ENCODE results near the gene VWC2. TPM values are rescaled to one million over a fixed set of nuclear protein-coding genes. Genes with fewer than 3 reads are reported as not detected.

VWC2 gene
- total RNA-seq (2014; rRNA removed; shearing (Covaris generic)) = not detected in 2 replicates
- polyA plus RNA-seq (2014; cell fraction: nucleus; rRNA removed) = not detected in 2 replicates

DNA sequence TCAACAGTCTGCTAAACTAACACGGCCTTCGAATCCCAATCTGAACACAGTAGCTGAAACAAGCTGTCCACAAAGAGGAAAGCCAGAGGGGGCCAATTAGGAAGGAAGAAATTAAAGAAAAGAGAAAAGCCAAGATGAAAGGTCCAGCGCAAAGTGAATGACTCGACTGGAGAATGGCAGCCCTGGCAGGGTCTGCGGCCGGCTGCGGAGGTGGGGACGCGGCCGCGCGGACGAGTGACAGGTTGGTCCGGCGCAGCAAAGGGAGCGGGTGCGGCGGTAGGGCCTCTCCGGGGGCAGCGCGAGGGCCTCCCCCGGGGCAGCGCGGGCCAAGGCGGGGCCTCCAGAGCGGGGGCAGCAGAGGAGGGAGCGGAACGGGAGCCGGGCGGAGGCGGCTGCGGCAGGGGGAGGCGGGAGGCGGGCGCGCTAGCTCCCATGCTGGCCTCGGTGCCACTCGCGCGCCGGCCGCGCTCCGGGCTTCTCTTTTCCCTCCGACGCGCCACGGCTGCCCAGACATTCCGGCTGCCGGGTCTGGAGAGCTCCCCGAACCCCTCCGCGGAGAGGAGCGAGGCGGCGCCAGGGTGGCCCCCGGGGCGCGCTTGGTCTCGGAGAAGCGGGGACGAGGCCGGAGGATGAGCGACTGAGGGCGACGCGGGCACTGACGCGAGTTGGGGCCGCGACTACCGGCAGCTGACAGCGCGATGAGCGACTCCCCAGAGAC, at the start of gene VWC2:
VWC2 (plus strand) TSS at position 421 of the 718 bp plus-strand sequence. CDS start 1,798 bp downstream, outside the sequence.
- DNase-seq (ENCODE audit: extremely low read depth, low read depth) = no peak

- DNase-seq (ENCODE audit: extremely low read depth, low read depth) = no peak
Observed at GRCh38 chr7:49724071-49724470, 49.4 kb upstream of the VWC2 start.

DNA sequence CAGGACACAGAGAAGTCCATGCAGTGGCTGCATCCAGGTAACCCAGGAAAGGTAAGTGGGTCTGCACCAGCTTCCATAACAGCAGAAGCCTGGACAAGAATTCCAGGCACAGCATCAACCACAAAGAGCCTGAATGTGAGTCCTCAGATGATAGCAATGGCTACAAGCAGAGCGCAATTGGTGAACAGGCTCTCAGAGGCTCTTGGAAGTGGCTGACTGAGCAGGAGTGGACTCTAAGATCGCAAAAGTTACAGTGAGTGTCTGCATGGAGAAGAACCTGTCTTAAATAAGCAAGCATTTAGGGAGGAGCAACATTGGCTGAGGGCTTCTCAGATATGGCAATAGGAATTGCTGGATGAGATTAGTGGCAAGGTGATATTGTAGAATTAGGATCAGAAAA, 41.6 kb upstream of the VWC2 start:
- DNase-seq (ENCODE audit: extremely low read depth, low read depth) = no peak

DNA sequence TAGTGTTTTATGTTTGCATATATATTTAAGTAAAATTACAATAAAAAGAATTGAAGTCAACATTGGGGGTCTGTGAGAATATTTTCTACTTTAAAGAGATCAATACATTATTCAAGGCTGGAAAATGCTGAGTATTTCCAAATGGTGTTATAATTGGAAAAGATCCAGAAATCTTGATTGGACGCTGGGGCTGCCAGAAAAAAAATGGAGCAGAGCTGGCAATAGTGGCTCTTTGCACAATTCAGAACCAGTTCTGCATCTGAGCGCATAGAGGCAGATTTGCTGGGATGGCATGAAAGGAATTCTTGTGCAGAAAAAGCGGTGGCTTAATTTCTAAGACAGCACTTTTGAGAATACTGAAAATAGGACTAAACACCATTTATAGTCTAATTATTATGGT, 10.8 kb upstream of the VWC2 start:
- no peak for DNase-seq (ENCODE audit: extremely low read depth, low read depth)

GRCh38 chr7:49763791-49764190, 9.6 kb upstream of the VWC2 start:
- DNase-seq (ENCODE audit: extremely low read depth, low read depth) = no peak

- no peak for DNase-seq (ENCODE audit: extremely low read depth, low read depth)
Observed at GRCh38 chr7:49766966-49767365, 6.5 kb upstream of the VWC2 start.

- no peak for DNase-seq (ENCODE audit: extremely low read depth, low read depth)
Observed at GRCh38 chr7:49767719-49768118, 5.7 kb upstream of the VWC2 start.

- DNase-seq (ENCODE audit: extremely low read depth, low read depth) = no peak
Observed at GRCh38 chr7:49768254-49768653, 5.2 kb upstream of the VWC2 start.

DNA sequence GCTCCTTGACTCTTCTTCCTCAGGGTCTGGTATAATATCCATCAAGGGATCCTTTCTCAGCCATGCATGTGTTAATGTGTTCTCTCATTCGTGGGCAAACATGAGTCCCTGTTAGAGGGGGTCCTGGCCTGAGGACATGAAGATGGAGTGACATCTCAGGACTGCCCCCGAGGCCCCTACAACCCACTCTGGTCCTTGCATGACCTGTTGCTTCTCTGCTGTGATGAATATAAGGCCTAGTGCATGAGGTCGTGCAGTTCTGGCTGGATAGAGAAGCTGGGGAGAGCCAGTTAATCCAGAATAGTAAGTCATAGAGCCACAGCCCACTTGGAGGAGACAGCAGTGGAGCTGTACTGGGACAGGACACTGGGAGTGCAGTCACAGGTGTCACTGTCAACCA, 4.6 kb upstream of the VWC2 start:
- DNase-seq (ENCODE audit: extremely low read depth, low read depth) = no peak

DNA sequence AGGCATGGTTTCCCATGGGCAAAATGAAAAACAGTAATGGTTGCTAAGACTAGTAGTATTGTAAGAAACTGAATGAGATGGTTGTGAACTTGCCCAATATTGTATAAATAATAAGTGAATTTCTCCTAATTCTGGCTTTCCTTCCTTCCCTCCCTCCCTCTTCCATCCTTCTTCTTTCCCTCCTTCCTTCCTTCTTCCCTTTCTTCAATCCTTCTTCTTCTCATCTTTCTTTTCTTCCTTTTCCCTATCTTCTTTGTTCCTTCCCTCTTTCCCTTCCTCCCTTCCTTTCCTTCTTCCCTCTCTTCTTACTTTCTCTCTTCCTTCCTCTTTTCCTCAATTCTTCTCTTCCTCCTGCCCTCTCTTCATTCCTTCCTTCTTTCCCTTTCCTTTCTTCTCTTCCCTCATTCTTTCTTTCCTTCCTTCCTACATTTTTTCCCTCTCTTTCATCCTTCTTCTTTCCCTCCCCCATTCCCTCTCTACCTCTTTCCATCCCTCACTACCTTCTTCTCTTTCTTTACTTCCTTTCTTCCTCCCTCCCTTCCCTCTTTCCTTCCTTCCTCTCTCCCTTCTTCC, 4.1 kb upstream of the VWC2 start:
- no peak for DNase-seq (ENCODE audit: extremely low read depth, low read depth)

DNA sequence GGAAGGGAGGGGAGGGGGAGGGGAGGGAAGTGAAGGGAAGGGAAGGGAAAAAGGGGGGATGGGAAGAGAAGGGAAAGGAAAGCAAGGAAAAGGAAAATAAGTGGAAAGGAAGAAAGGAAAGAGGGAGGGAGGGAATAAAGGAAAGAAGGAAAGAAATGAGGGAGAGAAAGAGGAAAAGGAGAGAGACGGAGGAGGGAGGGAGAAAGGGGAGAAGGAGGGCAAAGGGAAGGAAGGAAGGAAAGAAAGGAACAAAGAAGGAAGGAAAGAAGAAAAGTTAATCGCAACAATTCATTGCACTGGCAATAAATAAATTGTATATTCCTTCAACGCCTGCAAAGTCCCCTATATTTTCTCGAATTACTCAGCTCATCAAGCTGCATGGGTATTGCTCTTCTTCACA, 2.6 kb upstream of the VWC2 start:
- no peak for DNase-seq (ENCODE audit: extremely low read depth, low read depth)

DNA sequence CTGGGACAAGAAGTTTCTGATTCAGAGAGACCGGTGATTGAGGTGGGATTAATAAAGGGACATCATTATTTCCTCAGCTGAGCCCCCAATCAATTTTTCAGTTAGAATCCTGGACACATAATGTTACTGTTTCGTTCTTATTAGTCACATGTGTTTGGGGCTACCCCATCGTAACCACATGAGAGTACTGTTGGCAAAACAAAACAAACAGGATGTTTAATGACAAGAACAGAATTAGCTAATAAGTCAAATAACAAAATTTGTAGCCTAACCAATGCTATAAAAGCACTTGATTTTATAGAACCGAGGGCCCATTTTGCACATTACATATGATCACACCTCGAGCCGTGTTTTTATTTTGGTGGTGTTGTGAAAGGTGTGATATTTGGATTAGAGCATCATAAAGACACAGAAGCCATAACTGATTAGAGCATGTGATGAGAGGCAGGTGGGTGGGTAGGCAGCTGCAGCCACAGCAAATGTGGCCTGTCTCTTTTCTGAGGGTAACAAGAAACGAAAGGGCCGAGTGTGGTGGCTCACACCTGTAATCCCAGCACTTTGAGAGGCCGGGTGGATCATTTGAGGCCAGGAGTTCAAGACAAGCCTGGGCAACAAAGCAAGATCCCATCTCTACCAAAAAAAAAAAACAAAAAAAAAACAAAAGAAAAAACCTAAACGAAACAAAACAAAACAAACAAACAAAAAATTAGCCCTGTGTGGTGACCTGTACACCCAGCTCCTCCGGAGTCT, 1.8 kb upstream of the VWC2 start:
- no peak for DNase-seq (ENCODE audit: extremely low read depth, low read depth)

DNA sequence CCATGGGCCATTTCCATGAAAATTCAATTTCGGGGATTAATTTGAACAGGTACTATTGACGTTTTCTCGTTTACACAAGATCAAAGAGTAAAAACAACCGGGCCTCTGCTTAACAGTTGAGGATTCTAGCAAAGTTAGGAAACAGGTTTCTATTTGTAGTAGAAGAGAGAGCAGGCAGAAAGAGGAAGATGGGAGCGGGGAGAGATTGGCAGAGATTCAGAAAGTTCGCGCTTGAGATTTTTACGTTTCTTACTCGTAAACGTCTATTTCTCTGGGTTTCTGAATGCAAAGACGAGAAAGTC, 571 bp upstream of the VWC2 start:
- no peak for DNase-seq (ENCODE audit: extremely low read depth, low read depth)

DNA sequence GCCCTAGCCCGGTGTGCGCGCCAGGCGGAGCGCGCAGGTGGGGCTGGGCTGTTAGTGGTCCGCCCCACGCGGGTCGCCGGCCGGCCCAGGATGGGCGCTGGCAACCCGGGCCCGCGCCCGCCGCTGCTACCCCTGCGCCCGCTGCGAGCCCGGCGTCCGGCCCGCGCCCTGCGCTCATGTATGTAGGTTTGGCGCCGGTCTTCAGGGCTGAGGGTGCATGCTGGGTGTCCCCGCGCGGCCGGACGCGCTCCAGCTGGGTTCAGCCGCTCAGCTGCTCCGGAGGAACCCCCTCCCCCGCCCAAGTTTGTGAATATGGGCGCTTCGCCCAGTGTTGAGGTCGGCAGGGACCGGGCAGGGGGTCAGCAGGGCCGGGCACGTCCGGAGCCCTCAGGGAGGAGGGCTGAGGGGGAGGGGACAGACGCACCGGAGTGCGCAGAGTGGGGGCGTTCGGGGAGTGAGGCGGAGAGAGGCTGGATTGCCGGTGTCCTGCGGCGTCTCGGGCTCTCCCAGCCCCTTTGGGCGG, 559 bp downstream of the VWC2 start:
- no peak for DNase-seq (ENCODE audit: extremely low read depth, low read depth)

DNA sequence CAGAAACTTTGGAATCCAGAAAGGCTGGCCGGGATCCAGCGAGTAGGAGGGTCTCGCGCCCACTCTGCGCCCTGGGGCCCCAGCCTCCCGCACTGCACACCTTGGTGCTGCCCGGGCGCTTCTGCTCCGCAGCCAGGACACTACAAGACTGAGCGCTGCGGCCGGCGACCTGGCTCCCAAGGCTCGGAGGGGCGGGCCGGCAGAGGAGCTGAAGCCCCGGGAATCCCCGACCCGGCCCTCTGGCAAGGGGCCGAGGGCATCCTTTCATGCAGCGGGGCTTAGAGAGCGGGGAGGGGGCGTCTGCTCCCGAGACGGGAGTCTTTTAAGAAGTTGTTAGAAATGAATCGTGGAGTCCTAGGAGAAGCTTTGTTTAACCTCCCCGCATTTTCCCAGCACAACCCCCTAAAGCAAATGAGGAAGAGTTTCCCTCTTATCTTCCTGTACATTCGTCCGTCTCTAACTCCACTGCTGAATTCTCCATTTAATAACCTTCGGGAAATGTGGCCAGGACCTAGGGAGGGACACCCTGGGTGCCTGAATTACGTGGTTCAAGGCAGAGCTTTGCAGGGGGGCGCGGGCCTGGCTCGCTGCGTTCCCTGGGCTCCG, 1.1 kb downstream of the VWC2 start:
- no peak for DNase-seq (ENCODE audit: extremely low read depth, low read depth)

- DNase-seq (ENCODE audit: extremely low read depth, low read depth) = no peak
Observed at GRCh38 chr7:49775065-49775948, 1.9 kb downstream of the VWC2 start.

DNA sequence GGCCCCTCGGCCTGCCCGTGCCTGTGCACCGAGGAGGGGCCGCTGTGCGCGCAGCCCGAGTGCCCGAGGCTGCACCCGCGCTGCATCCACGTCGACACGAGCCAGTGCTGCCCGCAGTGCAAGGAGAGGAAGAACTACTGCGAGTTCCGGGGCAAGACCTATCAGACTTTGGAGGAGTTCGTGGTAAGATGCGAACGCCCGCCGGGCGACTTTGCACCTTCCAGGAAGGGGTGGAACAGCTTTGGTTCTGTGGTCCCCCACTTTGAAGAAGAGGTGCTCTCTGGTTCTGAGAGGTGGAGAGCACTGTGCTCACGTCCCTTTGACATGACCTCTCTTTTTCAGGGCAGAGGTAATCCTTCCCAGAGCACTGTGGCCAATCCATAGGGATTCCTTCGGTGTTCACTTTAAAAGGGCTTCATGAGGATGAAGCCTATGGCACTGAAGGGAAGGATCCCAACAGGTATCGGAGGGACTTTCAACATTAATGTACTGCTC, 2.6 kb downstream of the VWC2 start:
- DNase-seq (ENCODE audit: extremely low read depth, low read depth) = no peak

GRCh38 chr7:49776994-49777393, 3.6 kb downstream of the VWC2 start:
- DNase-seq (ENCODE audit: extremely low read depth, low read depth) = peak; percentile 7

DNA sequence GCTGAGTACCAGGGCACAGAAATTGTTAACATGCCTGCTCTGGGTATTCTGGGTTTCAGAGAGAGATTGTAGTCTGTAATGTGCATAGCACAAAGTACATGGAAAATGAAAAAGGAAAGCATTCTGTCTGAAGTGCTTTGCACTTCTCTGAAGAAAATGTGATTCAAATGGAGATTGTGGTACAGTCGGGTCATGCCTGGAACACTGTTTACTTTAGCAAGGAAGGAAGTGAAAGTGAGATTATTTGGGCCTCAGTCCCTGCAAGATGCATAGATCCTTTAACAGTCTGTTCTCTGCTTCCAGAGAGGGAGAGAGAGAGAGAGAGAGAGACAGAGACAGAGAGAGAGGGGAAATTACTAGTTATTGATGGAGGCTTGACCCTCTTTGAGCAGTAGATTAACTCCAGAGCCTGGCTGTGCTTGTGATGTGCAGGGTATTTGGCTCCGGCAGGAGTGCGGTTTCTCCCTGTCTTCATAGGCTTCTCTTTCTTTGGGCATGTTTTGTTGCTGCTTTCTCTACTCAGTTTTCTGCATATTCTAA, 5.4 kb downstream of the VWC2 start:
- DNase-seq (ENCODE audit: extremely low read depth, low read depth) = no peak

- no peak for DNase-seq (ENCODE audit: extremely low read depth, low read depth)
Observed at GRCh38 chr7:49780953-49781352, 7.5 kb downstream of the VWC2 start.
